Tibial nerve (tissue), 4 donors: ENCODE data around the gene CHMP1A.
"Not testable (repeated sequence)": the region's sequence is repeated elsewhere in the genome, so short reads cannot be mapped to it uniquely, and the experiment has no call there.

Experiments used
- EP300 ChIP-seq, 2 donors: sonication (generic); formaldehyde crosslinking; IDR thresholded peaks; one replicate each; pipeline ENCODE4 v1.6.1; 2017; ENCODE audit warnings: antibody characterized with exemption in 2 of 2, mild to moderate bottlenecking in 1 of 2
- POLR2A ChIP-seq, 2 donors: fragments of 450-650 bp; IDR thresholded peaks; one replicate each; pipeline ENCODE4 v1.6.1; 2017; ENCODE audit warnings: antibody characterized with exemption in 2 of 2, mild to moderate bottlenecking in 2 of 2, moderate library complexity in 2 of 2
- TF ChIP-seq, protein P1 (sequence below), 5 experiments: fragments of 200-600 bp in 3 of 5; fragments of 450-650 bp in 2 of 5; sonication (generic) in 3 of 5; IDR thresholded peaks; one replicate each; pipeline ENCODE4 v1.5.1; 2016 to 2019; ENCODE audit warnings: antibody characterized with exemption in 5 of 5, mild to moderate bottlenecking in 3 of 5, moderate library complexity in 2 of 5

- not testable (repeated sequence) for TF ChIP-seq POLR2A, EP300 (IDR thresholded peaks at IDR 0.05)
- TF ChIP-seq, protein P1, sequence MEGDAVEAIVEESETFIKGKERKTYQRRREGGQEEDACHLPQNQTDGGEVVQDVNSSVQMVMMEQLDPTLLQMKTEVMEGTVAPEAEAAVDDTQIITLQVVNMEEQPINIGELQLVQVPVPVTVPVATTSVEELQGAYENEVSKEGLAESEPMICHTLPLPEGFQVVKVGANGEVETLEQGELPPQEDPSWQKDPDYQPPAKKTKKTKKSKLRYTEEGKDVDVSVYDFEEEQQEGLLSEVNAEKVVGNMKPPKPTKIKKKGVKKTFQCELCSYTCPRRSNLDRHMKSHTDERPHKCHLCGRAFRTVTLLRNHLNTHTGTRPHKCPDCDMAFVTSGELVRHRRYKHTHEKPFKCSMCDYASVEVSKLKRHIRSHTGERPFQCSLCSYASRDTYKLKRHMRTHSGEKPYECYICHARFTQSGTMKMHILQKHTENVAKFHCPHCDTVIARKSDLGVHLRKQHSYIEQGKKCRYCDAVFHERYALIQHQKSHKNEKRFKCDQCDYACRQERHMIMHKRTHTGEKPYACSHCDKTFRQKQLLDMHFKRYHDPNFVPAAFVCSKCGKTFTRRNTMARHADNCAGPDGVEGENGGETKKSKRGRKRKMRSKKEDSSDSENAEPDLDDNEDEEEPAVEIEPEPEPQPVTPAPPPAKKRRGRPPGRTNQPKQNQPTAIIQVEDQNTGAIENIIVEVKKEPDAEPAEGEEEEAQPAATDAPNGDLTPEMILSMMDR (IDR thresholded peaks at IDR 0.05), result not testable (repeated sequence)
Observed at GRCh38 chr16:89664238-89664637, 6.7 kb upstream of the CHMP1A start.
